ENCODE data around the gene CNIH4.

DNA sequence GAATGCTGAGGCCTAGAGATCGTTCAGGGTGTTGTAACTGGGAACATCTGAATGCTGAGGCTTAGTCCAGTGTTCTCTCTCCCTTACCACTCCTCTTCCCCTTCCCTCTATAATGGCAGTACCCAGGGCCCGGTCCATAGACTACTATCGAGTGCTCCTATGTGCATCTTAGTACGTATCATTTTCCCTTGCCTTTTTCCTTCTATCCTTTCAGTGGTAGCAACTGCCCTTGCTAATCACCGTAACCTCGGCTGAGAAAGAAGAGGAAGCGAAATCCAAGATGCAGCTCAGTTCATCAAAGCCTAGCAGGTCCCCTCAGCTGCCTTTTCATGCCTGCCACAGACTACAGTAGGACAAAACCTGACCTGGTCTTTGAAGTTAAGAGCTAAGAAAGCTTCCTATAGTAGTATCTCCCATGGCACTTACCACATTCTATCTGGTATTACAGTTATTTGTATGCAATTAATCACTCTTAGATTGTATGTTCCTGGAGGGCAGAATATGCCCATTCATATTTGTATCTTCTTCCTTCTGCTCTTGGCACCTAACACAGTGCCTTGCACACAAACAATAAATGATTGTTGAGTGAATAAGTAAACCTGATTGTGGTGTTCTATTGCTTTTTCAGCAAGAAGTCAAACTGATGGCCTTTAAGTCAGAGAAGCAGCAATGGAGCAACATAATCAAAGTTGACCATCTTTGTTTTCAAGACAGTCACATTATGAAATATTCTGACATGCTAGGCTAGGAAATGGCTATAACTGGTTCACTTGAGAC is 22.4 kb downstream of the CNIH4 start:
- TF ChIP-seq, protein P1, sequence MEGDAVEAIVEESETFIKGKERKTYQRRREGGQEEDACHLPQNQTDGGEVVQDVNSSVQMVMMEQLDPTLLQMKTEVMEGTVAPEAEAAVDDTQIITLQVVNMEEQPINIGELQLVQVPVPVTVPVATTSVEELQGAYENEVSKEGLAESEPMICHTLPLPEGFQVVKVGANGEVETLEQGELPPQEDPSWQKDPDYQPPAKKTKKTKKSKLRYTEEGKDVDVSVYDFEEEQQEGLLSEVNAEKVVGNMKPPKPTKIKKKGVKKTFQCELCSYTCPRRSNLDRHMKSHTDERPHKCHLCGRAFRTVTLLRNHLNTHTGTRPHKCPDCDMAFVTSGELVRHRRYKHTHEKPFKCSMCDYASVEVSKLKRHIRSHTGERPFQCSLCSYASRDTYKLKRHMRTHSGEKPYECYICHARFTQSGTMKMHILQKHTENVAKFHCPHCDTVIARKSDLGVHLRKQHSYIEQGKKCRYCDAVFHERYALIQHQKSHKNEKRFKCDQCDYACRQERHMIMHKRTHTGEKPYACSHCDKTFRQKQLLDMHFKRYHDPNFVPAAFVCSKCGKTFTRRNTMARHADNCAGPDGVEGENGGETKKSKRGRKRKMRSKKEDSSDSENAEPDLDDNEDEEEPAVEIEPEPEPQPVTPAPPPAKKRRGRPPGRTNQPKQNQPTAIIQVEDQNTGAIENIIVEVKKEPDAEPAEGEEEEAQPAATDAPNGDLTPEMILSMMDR (IDR thresholded peaks at IDR 0.05; ENCODE audit: insufficient read depth, low read length): no peak
- peak; percentile 55; the same call in 1 of the 2 replicates for TF ChIP-seq SPI1 (IDR thresholded peaks at IDR 0.05; ENCODE audit: borderline replicate concordance, low read depth)

Data from HL-60 (cell line).